GM18519 (cell line): ENCODE measurements around the gene IL16.
"Not testable (repeated sequence)": the region's sequence is repeated elsewhere in the genome, so short reads cannot be mapped to it uniquely, and the experiment has no call there.

Experiments
- ATAC-seq: cut with Tn5 transposase; IDR thresholded peaks from one replicate; pipeline ENCODE4 v1.9.1; 2021; ENCODE audit warnings: mild to moderate bottlenecking, moderate library complexity; ENCODE audit not compliant: unreplicated experiment, low FRiP score

Gene IL16

DNA sequence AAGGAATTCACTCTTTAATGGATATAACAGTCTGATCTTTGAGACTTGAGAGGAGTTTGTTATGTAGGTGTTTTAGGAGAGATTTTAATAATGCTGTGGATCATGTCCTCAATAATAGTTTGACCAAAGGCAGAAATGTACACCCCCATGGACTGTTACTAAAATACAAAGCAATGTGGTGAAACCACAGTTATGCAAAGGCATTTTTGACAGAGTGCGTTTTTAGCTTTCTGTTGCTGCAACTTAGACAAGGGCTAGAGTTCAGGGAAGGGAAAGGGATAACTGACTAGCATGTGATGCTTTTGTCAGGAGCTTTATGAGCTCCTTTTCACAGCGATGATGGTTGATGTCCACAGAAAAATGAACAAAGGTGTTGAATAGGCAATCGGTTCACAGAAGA lies 130.8 kb downstream of the IL16 start:
- no peak for ATAC-seq

DNA sequence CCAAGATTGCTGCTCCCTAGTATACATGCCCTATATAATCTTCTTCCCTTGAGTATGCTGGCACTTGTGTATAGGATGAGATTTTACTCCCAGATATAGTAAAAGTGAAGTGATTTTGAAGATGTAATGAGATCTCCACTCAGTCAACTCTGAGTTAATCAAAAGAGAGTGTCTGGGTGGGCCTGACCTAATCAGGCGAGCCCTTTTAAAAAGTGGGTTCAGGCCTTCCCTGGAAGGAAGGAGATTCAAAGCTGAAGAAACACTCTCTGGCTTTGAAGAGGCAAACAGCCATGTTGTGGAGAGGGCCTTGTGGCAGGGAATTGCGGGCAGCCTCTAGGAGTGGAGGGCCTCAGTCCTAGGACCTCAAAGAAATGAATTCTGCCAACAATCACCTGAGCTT lies 132.8 kb downstream of the IL16 start:
- ATAC-seq: no peak

DNA sequence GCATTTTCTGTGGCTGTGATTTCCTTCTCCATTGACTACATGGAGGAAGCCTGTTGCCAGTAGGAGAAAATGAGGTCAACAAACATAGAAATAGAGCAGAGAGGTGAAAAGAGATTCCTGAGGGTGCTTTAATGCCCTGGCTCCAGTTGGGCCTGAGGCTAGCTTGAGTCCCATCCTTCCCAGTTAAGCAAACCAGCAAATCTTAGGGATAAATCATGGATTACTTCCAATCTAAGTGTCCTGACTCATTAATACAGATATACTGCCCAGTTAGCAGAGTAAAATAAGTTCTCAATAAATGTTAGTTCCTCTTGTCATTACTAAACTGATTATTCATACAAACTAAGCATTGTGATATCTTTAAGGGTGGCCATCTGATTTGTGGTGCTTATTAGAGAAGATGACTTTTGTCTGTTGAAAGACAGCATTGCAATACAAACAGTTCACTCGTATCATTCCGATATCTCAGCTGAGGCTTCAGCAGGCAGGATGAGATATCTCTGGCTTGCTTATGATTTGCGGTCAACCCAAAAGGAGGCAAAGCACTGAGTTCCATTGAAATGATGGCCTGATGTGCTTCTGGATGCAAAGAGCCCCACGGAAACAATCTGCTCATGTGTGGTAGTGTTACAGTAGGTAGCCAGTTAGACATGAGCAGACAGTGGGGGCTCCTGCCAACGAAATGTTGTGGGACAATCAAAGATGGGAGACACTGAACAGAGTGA lies 133.8 kb downstream of the IL16 start:
- ATAC-seq: no peak

DNA sequence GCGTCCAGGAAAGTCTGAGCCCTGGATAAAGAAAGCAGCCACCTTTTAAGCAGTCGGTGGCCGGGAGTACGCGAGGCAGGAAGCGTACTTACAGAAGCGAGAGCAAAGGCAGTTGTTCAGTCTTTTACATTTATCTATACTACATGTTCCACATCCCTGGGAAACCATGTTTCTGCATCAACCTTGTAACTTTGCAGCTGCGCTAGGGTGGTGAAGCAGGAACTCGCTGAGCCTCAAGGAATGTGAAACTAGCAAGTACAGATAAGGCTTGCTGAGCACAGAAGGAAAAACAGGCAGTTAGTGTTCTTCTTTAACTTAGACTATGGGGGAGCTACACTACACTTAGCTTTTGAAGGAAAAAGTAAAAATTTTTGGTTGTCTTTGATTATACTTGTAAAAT lies 134.5 kb downstream of the IL16 start:
- ATAC-seq: not testable (repeated sequence)

DNA sequence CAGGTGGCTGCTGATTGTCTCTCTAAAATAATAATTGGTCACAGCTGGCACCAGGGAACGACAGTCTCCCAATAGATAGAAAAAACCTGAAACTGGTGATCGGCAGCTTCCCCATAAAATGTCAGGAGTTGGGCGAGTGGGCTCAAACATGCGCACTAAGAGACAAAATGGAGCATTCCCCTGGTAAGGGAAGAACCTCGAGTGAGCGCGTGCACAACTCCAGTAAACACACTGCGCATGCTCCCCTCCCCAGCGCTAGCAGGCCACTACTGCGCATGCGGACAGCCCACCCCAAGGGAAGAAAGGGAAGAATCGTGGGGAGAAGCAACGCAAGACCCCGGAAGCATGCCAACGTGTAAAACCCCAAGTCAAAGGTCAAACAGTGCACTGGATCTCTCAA lies 134.9 kb downstream of the IL16 start:
- no peak for ATAC-seq

DNA sequence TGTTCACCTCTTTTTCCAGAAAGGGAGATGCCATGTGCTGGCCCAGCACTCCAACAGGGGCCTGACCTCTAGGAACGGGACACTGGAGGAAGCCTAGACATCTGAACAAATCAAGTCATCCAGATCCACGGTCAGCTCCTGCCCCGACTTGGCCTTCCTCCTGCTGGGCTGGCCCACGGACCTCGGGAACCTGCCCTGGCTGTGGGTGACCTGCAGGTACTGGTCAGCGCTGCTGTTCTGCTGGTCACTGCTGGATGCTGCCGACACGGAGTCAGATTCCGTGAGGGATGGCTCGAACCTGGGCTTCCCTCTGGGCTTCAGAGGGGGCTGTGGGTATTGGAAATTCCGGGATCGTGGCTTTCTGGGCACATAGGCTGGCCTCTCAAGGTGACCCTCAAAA lies 135.6 kb downstream of the IL16 start:
- ATAC-seq: no peak

DNA sequence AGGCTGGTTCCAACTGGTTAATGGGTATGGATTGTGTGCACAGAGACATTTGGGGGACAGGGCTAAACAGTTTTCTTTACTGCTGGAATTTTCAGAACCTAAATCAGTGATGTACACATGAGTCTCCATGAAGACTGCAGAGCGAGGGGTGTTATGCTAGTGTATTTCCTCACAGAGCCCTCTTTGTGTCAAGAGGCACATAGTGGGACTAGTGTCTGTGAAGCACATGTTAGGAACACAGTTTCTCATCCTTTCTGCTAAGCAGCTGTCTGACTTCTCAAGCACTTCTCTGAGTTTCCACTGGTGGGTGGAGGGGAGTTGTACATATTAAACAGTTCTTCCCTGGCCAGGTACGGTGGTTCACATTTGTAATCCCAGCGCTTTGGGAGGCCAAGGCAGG lies 136.7 kb downstream of the IL16 start:
- ATAC-seq: no peak

DNA sequence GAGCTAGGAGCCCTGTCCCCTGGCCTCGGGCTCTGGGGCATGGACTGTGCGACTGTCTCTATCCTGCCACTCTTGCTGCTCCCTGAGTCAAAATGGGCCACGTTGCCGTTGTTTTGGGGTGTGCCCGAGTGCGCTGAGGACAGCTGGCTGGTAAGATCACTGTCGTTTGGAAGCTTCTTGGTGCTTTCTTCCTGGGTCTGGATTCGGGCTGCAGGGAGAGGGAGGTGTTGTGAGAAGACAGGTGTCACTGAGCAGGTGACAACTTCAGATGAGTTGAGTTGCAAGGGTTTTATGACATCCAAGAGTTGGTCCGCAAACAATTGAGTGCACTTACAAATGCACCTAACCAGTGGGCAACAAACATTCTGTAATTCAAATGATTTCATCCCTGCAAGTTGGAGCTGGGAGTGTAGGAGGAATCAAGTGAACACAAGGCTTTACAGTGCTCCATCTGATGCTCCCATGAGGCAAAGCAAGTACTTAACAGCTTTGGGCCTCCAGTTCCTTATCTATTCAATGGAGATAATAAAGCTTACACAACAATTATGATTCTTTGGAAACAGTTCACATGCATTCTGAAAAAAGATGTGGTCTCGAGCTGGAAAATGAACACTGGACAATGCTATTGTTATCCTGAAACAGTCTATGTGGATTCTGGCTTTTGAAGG lies 138.2 kb downstream of the IL16 start:
- ATAC-seq: no peak

DNA sequence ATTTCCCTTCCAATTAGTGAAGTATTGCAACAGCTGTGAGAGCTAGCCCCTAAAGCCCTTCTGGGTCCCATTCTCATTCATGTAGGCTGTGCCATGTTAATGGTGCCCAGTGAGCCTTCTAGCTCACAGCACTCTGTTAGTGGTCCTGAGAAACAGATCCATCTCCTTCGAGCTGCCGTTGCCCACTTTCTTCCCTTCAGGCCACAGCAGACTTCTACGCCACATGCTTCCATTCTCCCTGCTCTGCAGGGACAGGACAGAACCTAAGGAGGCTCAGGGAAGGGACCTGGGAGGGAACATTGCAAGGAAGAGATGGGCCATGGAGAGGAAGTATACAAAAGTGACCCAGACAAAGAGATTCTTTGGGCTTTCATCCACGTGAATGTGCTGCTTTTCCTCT lies 139.0 kb downstream of the IL16 start:
- no peak for ATAC-seq

DNA sequence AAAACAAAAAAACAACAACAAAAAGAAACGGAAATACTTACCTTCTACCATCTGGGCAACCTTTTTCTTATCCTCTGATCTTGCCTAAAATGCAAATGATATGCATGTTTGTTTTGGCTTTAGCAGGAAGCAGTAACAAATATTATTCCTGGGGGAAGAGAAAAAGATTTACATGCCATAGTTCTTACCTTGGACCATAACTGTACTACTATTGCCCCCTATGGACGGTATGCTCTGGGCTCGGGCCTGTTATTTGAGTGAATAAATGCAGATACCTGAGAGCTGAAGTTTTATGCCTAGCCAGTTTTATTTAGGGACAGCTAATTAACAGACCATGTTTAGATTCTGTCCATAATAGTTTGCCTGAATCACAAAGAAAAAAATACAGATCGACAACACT lies 139.9 kb downstream of the IL16 start:
- ATAC-seq: no peak

DNA sequence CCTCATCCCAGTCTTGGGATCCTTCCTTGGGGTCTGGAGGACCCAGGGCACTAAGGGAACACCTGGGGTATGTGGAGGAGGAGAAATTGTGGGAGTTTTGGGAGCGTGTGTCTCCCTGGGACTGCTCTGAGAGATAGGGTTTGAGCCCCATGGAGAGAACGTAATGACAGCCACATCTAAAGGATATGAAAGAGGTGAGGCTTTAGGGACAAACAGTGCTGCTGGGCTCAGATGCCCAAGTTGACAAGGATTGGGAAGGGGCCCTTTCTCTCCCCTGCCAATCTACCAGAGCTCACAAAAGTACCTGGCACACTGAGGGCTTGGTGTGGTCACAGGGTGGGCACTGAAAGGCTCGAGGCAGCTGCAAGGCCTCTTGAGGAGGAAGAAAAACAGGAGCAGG lies 140.6 kb downstream of the IL16 start:
- ATAC-seq: no peak

DNA sequence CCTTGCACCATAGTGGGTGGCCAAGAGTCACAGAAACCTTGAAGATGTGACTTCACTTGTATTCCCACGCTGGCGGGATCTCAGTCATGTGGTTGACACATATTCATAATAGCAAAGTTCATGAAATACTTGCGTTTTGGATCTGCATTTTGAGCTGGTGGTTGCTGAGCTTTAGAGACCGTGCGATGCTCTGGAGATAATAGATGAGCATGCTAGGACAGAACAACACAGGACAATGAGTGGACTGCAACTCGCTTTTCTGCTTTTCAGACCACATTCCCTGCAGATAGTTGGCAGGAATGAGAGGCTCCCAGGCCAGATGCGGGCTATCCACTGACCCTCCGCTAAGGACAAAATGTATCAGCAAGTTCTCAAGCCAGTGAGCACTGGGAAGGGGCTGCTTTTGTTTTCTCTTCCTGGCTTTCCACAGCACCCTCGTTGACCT lies 141.1 kb downstream of the IL16 start:
- ATAC-seq: no peak

DNA sequence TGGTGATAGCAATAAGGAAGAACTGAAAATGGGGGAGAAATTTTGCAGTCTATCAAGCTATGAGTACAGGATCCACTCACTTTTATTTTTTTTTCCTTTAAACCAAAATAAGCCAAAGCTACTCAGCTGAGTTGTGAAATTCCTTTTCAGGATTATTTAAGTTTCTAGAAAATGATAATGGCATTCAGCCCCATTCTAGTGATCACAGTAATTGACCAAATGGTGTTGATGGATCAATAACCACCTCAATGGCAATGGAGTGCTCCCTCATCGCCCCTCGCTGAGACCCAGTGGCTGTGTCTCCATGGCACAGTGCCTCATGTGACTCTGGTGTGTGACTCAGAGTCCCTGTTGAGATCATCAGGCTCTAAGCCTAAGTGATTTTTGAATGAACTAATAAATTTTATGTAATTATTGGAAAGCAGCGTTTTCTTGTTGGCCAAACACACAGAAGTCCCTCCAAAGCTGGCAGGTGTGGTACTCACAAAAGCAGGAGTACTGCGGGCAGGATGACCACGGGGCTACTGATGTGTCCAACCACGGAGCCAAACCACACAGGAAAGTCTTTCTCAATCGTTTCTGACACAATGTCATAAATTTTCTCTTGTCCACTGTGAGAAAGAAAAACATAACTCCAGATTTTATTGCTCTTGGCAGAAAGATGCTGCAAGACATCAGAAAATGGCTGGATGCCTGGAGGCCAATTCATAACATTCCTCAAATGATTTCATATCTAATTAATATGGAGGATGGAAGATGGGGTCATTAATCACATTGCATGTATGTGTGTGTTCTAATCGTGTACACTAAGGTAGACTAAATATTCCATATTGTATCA lies 141.7 kb downstream of the IL16 start:
- no peak for ATAC-seq

DNA sequence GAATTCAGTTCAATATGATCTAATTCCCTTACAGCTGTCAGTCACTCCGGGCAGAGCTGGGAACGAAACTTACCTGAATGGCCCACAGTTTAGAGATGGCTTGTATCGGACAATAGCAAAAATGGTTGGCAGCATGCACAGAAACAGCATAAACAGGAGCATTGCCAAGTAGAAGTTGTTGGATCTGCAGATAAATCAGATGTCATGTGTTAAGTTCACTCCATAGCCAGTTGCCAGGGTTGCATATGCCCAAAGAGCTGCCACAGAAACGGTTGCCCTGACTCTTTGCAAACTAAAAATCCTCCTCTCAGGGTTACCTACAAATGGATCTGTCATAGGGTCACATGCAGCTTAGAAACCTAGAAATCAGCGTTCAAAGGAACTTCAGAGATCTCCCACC lies 142.6 kb downstream of the IL16 start:
- no peak for ATAC-seq

DNA sequence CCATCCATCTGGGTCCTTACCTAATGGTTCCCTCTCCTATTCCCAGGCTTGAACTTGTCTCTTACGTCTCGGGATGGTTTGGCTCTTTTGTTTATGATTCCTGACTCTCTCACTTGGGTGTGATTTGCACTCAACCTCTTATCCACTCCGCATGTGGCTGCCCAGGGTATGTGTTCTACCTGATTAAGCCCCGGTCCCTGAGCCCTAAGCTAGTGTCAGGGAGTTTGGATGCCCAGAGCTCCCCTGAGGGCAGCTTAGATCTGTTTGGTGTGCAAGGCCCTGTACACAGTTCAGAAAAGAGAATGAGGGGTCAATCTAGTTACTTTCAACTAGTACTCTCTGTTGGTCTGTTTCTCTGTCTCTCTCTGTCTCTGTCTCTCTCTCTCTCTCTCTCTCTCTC lies 143.2 kb downstream of the IL16 start:
- no peak for ATAC-seq

DNA sequence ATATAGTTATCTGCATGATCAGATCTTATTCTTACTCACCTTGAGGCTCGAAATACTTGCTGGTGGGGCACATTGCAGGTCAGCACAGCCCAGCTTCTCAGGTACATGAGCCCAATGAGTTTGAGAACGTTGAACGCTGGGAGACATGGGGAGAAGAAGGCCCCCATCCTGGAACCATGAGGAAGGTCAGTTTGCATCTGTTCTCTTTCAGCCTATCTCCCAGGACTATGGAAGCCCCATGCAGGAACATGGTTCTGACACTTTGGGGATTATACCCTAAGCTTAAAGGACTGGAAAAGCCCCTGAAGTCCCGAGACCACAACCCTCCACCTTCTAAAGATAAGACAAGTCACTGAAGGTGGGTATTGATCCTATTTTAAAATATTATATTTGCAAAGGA lies 144.7 kb downstream of the IL16 start:
- ATAC-seq: no peak

DNA sequence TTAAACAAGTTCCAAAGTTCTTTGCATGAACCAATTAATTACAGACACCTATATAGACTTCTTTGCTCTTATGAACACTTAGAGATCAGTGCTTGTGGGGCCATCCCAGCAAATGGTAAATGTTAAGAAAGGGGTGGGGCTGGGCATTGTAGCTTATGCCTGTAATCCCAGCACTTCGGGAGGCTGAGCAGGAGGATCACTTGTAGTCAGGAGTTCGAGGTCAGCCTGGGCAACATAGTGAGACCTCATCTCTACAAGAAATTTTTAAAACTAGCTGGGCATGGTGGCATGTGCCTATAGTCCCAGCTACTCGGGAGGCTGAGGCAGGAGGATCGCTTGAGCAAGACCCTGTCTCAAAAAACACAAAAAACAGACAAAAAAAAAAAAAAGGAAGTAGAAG lies 146.7 kb downstream of the IL16 start:
- no peak for ATAC-seq

DNA sequence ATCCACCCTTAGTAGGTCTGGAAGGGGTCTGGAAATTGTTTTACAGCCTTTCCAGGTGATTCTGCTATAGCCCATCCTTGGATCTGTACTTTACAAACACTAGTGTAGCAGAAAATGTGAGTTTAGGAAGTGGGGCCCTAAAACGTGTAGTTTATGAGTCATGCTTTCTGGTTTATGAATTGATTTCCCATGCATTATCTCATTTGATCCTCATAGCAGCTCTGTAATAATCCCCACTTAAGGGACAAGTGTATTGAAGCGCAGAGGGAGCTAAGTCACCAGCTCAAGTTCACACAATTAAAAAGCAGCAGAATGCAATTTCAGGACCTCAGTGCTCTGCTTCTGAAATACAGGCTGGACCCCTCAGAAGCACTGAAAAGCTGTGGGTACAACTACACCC lies 149.9 kb downstream of the IL16 start:
- no peak for ATAC-seq

DNA sequence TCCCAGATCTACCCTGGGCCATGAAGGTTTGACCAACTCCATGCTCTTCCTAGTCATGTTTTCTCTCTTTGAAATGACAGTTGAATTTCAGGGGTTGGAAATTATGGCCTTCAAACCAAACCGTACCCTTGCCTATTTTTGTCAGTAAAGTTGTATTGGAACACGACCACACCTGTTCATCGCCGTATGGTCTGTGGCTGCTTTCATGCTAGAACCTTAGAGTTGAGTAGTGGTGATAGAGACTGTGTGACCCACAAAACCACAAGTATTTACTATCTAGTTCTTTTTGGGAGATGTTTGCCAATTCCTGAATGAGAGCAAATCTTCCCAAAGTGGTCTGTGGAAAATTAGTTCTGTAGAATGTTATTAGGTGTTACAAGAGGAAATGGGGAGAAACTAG lies 151.2 kb downstream of the IL16 start:
- ATAC-seq: no peak

DNA sequence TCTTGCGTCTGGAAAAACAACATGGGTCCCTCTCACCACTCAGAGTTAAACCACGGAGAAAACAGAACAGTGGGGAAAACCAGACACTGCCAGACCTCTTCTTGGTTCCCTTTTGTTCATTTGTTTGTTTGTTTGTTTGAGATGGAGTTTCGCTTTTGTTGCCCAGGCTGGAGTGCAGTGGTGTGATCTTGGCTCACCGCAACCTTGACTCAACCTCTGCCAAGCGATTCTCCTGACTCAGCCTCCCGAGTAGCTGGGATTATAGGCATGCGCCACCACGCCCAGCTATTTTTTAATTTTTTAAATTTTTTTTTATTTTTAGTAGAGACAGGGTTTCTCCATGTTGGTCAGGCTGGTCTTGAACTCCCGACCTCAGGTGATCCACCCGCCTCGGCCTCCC lies 152.0 kb downstream of the IL16 start:
- not testable (repeated sequence) for ATAC-seq

DNA sequence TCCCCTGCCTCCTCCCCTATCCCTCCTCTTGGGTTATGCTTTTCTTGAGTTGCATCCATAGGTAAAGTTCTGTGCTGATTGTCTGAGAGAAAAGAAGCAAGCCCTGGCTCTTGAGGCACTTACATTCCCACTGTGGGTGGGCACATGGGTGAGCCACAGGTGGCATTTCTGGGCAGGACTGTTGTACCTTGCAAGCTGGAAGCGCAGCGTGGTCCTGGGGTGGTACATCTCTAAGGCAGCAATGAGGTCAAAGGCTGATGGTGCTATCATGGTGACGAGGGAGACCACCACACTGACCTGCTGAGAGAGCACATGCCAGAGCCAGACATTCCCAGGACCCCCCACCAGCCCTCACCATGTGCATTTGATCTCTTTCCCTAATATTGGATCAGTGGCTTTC lies 152.6 kb downstream of the IL16 start:
- no peak for ATAC-seq

DNA sequence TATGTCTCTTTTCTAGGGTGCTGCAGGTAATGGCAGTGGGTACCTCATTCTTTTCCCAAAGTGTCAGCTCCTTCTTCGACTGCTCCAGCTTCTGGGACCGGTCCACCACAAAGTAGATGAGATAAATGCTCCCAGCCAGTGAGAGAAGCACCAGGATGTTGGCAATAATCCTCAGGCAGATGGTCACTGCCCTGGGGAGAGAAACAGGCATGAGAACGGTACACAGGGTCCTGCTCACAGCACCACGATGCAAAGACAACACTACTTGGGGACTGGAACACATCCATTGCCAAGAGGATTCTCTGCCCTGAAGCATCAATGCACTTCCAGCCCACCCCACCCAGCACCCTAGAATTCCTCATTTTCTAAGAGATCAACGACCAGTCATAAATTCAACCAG lies 155.0 kb downstream of the IL16 start:
- no peak for ATAC-seq
